GM18505 (cell line): ENCODE results near the gene ZP3.
"Not testable (repeated sequence)": the region's sequence is repeated elsewhere in the genome, so short reads cannot be mapped to it uniquely, and the experiment has no call there.

ENCODE experiments used
- ATAC-seq: cut with Tn5 transposase; IDR thresholded peaks from one replicate; pipeline ENCODE4 v1.9.1; 2021; ENCODE audit not compliant: unreplicated experiment
- POLR2A ChIP-seq: IDR thresholded peaks from 4 replicates; pipeline ENCODE4 v1.6.1; 2011; ENCODE audit warnings: borderline replicate concordance; ENCODE audit not compliant: insufficient read depth, insufficient read length; ENCODE audit errors: extremely low read depth

Gene ZP3

GRCh38 chr7:76424413-76425111, at the start of gene ZP3:
ZP3 (plus strand) TSS chr7:76424950; CDS start chr7:76424965, 15 bp downstream.
- TF ChIP-seq POLR2A: no peak
- ATAC-seq: peak; percentile 59

GRCh38 chr7:76375251-76375650, 49.5 kb upstream of the ZP3 start:
- TF ChIP-seq POLR2A: no peak

GRCh38 chr7:76377186-76377918, 47.4 kb upstream of the ZP3 start:
- no peak for TF ChIP-seq POLR2A
- no peak for ATAC-seq

More at GRCh38 chr7:76375251-76375650, 49.5 kb upstream of the ZP3 start:
- no peak for ATAC-seq

GRCh38 chr7:76380623-76380966, 44.2 kb upstream of the ZP3 start:
- TF ChIP-seq POLR2A: no peak
- ATAC-seq: no peak

GRCh38 chr7:76381814-76382213, 42.9 kb upstream of the ZP3 start:
- no peak for ATAC-seq
- no peak for TF ChIP-seq POLR2A

GRCh38 chr7:76383089-76383944, 41.4 kb upstream of the ZP3 start:
- no peak for TF ChIP-seq POLR2A
- no peak for ATAC-seq

GRCh38 chr7:76386691-76387260, 38.0 kb upstream of the ZP3 start:
- no peak for ATAC-seq
- no peak for TF ChIP-seq POLR2A

- ATAC-seq: not testable (repeated sequence)
Measured at GRCh38 chr7:76387789-76388188, 37.0 kb upstream of the ZP3 start.

GRCh38 chr7:76390092-76390491, 34.7 kb upstream of the ZP3 start:
- no peak for TF ChIP-seq POLR2A
- no peak for ATAC-seq

GRCh38 chr7:76392531-76393115, 32.1 kb upstream of the ZP3 start:
- ATAC-seq: no peak
- no peak for TF ChIP-seq POLR2A

- peak; percentile 75 for ATAC-seq
- peak; percentile 81 for TF ChIP-seq POLR2A
Measured at GRCh38 chr7:76393116-76394031, 31.4 kb upstream of the ZP3 start.

- no peak for TF ChIP-seq POLR2A
- no peak for ATAC-seq
Measured at GRCh38 chr7:76394957-76395356, 29.8 kb upstream of the ZP3 start.

- ATAC-seq: not testable (repeated sequence)
Measured at GRCh38 chr7:76395605-76395964, 29.2 kb upstream of the ZP3 start.
